Ishikawa (cell line): ENCODE results near the gene BPGM.

Source experiments
- CEBPB ChIP-seq: IDR thresholded peaks from 2 replicates; pipeline ENCODE4 v1.6.1; 2012
- CREB1 ChIP-seq: IDR thresholded peaks from 2 replicates; pipeline ENCODE4 v1.6.1; 2012; ENCODE audit warnings: low read depth
- EGR1 ChIP-seq: IDR thresholded peaks from 2 replicates; pipeline ENCODE4 v1.6.1; 2012
- EP300 ChIP-seq: IDR thresholded peaks from 2 replicates; pipeline ENCODE4 v1.6.1; 2012; ENCODE audit warnings: borderline replicate concordance
- FOXM1 ChIP-seq: IDR thresholded peaks from 2 replicates; pipeline ENCODE4 v1.6.1; 2012; ENCODE audit warnings: low read depth, borderline replicate concordance
- NFIC ChIP-seq: IDR thresholded peaks from 2 replicates; pipeline ENCODE4 v1.6.1; 2012
- RAD21 ChIP-seq: IDR thresholded peaks from 2 replicates; pipeline ENCODE4 v1.6.1; 2012; ENCODE audit warnings: low read depth
- TAF1 ChIP-seq: IDR thresholded peaks from 2 replicates; pipeline ENCODE4 v1.6.1; 2012; ENCODE audit warnings: low read depth, mild to moderate bottlenecking
- TCF12 ChIP-seq: IDR thresholded peaks from 2 replicates; pipeline ENCODE4 v1.6.1; 2012; ENCODE audit warnings: low read depth
- TEAD4 ChIP-seq: IDR thresholded peaks from 2 replicates; pipeline ENCODE4 v1.6.1; 2012
- YY1 ChIP-seq: IDR thresholded peaks from 2 replicates; pipeline ENCODE4 v1.6.1; 2012; ENCODE audit warnings: low read depth
- ZBTB7A ChIP-seq: IDR thresholded peaks from 2 replicates; pipeline ENCODE4 v1.6.1; 2012; ENCODE audit warnings: low read depth
- TF ChIP-seq, protein P1 (sequence below): IDR thresholded peaks from 2 replicates; pipeline ENCODE4 v1.6.1; 2012
- TF ChIP-seq, protein P2 (sequence below): IDR thresholded peaks from 2 replicates; pipeline ENCODE4 v1.6.1; 2012
- TF ChIP-seq, protein P3 (sequence below): IDR thresholded peaks from 2 replicates; pipeline ENCODE4 v1.6.1; 2012; ENCODE audit warnings: low read depth, mild to moderate bottlenecking

Gene BPGM

DNA sequence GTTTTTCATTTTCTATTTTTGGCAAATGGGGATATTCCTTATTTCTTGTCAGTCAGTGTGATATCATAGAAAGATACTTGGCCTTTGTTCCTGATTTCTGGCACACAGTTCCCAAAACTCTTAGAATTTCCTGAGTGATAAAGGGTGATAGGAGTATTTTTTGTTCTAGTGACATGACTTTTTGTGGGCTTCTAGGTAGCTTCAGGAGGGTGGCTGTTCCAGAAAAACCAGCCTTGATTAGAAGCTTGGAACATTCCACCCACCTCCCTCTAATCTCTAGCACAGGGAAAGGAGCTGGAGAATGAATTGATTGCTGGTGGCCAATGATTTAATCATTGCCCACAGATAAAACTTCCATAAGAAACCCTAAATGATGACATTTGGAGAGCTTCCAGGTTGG is 17.2 kb upstream of the BPGM start:
- TF ChIP-seq CREB1 (no peak), TEAD4 (no peak), YY1 (no peak), EGR1 (no peak), NFIC (no peak), ZBTB7A (no peak), EP300 (no peak), TCF12 (no peak), CEBPB (no peak), RAD21 (no peak), FOXM1 (no peak), TAF1 (no peak)
- TF ChIP-seq, protein P1, sequence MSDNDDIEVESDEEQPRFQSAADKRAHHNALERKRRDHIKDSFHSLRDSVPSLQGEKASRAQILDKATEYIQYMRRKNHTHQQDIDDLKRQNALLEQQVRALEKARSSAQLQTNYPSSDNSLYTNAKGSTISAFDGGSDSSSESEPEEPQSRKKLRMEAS = no peak
- TF ChIP-seq, protein P2, sequence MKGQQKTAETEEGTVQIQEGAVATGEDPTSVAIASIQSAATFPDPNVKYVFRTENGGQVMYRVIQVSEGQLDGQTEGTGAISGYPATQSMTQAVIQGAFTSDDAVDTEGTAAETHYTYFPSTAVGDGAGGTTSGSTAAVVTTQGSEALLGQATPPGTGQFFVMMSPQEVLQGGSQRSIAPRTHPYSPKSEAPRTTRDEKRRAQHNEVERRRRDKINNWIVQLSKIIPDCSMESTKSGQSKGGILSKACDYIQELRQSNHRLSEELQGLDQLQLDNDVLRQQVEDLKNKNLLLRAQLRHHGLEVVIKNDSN = no peak
- TF ChIP-seq, protein P3, sequence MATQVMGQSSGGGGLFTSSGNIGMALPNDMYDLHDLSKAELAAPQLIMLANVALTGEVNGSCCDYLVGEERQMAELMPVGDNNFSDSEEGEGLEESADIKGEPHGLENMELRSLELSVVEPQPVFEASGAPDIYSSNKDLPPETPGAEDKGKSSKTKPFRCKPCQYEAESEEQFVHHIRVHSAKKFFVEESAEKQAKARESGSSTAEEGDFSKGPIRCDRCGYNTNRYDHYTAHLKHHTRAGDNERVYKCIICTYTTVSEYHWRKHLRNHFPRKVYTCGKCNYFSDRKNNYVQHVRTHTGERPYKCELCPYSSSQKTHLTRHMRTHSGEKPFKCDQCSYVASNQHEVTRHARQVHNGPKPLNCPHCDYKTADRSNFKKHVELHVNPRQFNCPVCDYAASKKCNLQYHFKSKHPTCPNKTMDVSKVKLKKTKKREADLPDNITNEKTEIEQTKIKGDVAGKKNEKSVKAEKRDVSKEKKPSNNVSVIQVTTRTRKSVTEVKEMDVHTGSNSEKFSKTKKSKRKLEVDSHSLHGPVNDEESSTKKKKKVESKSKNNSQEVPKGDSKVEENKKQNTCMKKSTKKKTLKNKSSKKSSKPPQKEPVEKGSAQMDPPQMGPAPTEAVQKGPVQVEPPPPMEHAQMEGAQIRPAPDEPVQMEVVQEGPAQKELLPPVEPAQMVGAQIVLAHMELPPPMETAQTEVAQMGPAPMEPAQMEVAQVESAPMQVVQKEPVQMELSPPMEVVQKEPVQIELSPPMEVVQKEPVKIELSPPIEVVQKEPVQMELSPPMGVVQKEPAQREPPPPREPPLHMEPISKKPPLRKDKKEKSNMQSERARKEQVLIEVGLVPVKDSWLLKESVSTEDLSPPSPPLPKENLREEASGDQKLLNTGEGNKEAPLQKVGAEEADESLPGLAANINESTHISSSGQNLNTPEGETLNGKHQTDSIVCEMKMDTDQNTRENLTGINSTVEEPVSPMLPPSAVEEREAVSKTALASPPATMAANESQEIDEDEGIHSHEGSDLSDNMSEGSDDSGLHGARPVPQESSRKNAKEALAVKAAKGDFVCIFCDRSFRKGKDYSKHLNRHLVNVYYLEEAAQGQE = no peak

DNA sequence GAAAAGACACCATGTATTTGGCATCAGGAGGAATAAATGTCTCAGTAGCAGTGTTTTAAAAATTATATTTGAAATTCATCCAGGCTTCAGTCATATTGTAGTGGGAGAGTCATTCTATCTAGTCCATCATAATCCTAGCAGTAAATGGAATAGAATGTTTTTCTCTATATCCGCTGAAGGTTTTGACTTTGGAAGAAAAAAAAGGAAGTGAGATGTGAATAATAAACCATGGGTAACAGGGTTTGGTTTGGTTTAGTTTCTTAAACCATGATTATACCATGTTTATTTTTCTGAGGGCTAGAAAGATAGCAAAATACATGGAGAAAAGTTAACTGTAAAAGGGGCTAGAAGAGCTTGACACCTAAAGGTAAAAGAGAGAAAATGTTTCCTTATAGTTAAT is 16.4 kb upstream of the BPGM start:
- TF ChIP-seq TCF12 (no peak), NFIC (no peak), TAF1 (no peak), CEBPB (no peak), TEAD4 (no peak), CREB1 (no peak), YY1 (no peak), RAD21 (no peak), EGR1 (no peak), EP300 (no peak), ZBTB7A (no peak), FOXM1 (no peak)
- TF ChIP-seq, protein P2 = no peak
- TF ChIP-seq, protein P3 = no peak
- TF ChIP-seq, protein P1 = no peak

DNA sequence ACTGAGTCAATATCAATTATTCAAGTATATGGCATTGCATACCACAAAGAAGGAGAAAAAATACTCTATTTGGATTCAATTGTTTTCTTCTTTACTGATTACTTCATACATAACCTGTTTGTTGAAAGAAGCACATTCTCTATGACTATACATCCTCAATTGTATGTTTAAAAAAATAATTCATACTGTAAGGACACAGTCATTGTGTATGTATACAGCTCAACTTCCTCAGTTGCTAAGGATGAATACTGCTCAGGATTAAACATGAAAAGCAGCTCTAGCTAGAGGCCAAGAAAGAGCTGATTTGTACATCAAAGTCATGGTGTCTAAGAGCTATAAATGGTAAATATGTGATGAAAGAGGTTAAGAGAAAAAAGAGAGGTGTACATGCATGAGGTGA is 15.8 kb upstream of the BPGM start:
- TF ChIP-seq CEBPB (no peak), EGR1 (no peak), FOXM1 (no peak), RAD21 (no peak), TEAD4 (no peak), CREB1 (no peak), TCF12 (no peak), EP300 (no peak), ZBTB7A (no peak), NFIC (no peak), TAF1 (no peak), YY1 (no peak)
- TF ChIP-seq, protein P1 = no peak
- TF ChIP-seq, protein P2 = no peak
- TF ChIP-seq, protein P3 = no peak

DNA sequence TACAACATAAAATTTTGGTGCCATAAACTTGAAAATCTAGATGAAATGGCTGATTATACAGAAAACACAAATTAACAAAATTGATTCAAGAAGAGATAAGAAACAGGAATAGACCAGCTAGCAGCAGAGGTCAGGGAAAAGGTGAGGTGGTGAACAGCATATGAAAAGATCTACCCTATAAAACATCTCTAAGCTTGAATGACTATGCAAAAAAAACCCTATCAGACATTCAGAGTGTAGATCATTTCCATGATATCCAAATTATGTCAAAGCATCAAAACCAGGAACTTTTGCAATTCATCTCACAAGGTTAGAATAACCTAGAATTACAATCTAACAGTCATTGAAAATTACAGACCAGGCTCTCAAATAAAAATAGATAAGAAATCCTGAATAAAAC is 14.6 kb upstream of the BPGM start:
- TF ChIP-seq YY1 = no peak
- no peak for TF ChIP-seq TAF1
- TF ChIP-seq, protein P3 = no peak
- no peak for TF ChIP-seq CEBPB
